T-cell (primary cell): ENCODE results near the gene CA14. TPM values are rescaled to one million over a fixed set of nuclear protein-coding genes. Genes with fewer than 3 reads are reported as not detected.
A peak's percentile ranks its signal among the peaks of the same experiment; 100 is the strongest.

Source experiments
- ATAC-seq, 4 experiments: fragments of 200-7000 bp in 3 of 4; fragments of 150-1000 bp in 1 of 4; cut with Tn5 transposase; replicated peaks in 1 of 4; 1 replicate in 3 of 4; 2 replicates in 1 of 4; pipeline ENCODE4 v1.10.0; 2021; ENCODE audit warnings: moderate library complexity in 3 of 4, mild to moderate bottlenecking in 2 of 4, moderate number of reproducible peaks in 1 of 4
- CTCF ChIA-PET, 2 donors: fragments of 300-600 bp; sonication (Branson Sonifier 250); formaldehyde crosslinking; loops; one replicate each; lab custom pipeline; 2022; ENCODE audit warnings: antibody characterized with exemption in 2 of 2; lab: Charles Lee
- POLR2A ChIA-PET, 2 donors: fragments of 300-600 bp; sonication (Branson Sonifier 250); formaldehyde crosslinking; loops; one replicate each; lab custom pipeline; 2022; ENCODE audit warnings: antibody characterized with exemption in 2 of 2; lab: Charles Lee
- DNase-seq, 35 experiments: peaks; one replicate each; pipeline versions ENCODE4 v3.0.0 to v3.0.0-alpha.2; 2013 to 2023
- H3K27ac ChIP-seq: one replicate; pipeline ENCODE4 v1.5.1; 2013; ENCODE audit warnings: low read length
- H3K27me3 ChIP-seq, 2 experiments: replicated peaks in 1 of 2; 1 replicate in 1 of 2; 2 replicates in 1 of 2; pipeline versions ENCODE4 v1.6.1 to v1.7.0; 2013; ENCODE audit warnings: low read length in 1 of 2, mixed read lengths in 1 of 2; ENCODE audit not compliant: control insufficient read depth in 2 of 2, insufficient read depth in 2 of 2; ENCODE audit errors: extremely low read depth in 1 of 2
- H3K36me3 ChIP-seq, 2 donors: 1 replicate in 1 of 2; 2 replicates in 1 of 2; pipeline versions ENCODE4 v1.6.1 to v1.7.0; 2013; ENCODE audit warnings: low read length in 1 of 2; ENCODE audit not compliant: control insufficient read depth in 2 of 2, insufficient read depth in 1 of 2; ENCODE audit errors: extremely low read depth in 1 of 2
- H3K4me1 ChIP-seq, 2 experiments: 1 replicate in 1 of 2; 2 replicates in 1 of 2; pipeline versions ENCODE4 v1.6.1 to v1.7.0; 2013; ENCODE audit warnings: low read length in 2 of 2, mixed read lengths in 1 of 2; ENCODE audit not compliant: insufficient read depth in 2 of 2, control insufficient read depth in 1 of 2; ENCODE audit errors: extremely low read depth in 1 of 2
- H3K4me3 ChIP-seq, 2 donors: 1 replicate in 1 of 2; 2 replicates in 1 of 2; pipeline versions ENCODE4 v1.5.1 to v1.7.0; 2013; ENCODE audit warnings: mild to moderate bottlenecking in 2 of 2, low read length in 1 of 2, moderate library complexity in 1 of 2; ENCODE audit not compliant: control insufficient read depth in 1 of 2; ENCODE audit errors: extremely low read depth in 1 of 2
- H3K9me3 ChIP-seq: 2 replicates; pipeline ENCODE4 v1.7.0; 2013
- H3K27ac Mint-ChIP-seq, 2 donors: one replicate each; pipeline ENCODE4 v1.8.0; 2020 to 2021; ENCODE audit warnings: mild to moderate bottlenecking in 2 of 2, mixed read lengths in 2 of 2
- H3K27me3 Mint-ChIP-seq, 2 donors: one replicate each; pipeline ENCODE4 v1.8.0; 2021 to 2022; ENCODE audit warnings: mixed read lengths in 2 of 2
- H3K36me3 Mint-ChIP-seq: one replicate; pipeline ENCODE4 v1.8.0; 2021; ENCODE audit warnings: mixed read lengths
- H3K4me1 Mint-ChIP-seq, 3 donors: one replicate each; pipeline ENCODE4 v1.8.0; 2020 to 2022; ENCODE audit warnings: mixed read lengths in 3 of 3, mild to moderate bottlenecking in 1 of 3
- H3K4me3 Mint-ChIP-seq, 3 donors: one replicate each; pipeline ENCODE4 v1.8.0; 2020 to 2022; ENCODE audit warnings: mild to moderate bottlenecking in 3 of 3, mixed read lengths in 3 of 3, moderate library complexity in 3 of 3
- H3K9me3 Mint-ChIP-seq, 3 donors: one replicate each; pipeline ENCODE4 v1.8.0; 2020 to 2022; ENCODE audit warnings: mixed read lengths in 3 of 3
- WGBS: methylation state at CpG from one replicate; pipeline ENCODE4 v1.1.5; 2013; ENCODE audit warnings: missing lambda C conversion rate; ENCODE audit not compliant: insufficient coverage; 5-methylcytosine and 5-hydroxymethylcytosine counted together
- total RNA-seq, 35 experiments: library from RNA in 6 of 35; stranded (reverse) in 6 of 35; fragments of 120-200 nt in 1 of 35; gene quantifications; one replicate each; pipeline versions ENCODE4 v1.2.1 to v1.2.4 and lab custom pipeline; 2013 to 2026

Gene CA14
- total RNA-seq, 5 donors from 2014 or later (not counting 1 experiment from before 2014, with no cell fraction given): not detected

DNA sequence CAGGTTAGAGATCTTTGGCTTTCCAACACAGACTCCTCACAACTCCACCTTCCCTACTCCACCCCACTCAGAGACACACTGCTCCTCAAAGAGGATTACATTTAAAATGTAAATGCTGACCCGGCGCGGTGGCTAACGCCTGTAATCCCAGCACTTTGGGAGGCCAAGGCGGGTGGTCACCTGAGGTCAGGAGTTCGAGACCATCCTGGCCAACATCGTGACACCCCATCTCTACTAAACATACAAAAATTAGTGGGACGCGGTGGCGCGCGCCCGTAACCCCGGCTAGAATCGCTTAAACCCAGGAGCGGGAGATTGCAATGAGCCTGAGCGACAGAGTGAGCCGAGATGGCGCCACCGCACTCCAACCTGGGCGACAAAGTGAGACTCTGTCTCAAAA, 19.8 kb upstream of the CA14 start:
- H3K36me3 ChIP-seq: peaks cover 0 to 1% of the 10 kb centered on the region in 2 donors
- WGBS: 100% methylated on average over 6 of the region's 21 CpGs
- ATAC-seq: no peak
- CTCF ChIA-PET: no interaction called here
- DNase-seq: peak in 1 of 35 experiments; percentile 23
- H3K27me3 ChIP-seq: no peaks in the 10 kb centered on the region
- Mint-ChIP-seq H3K4me3 (peak overlapping the region in 1 of 3 donors; percentile 35), H3K27me3 (no peaks in the 10 kb centered on the region), H3K9me3 (no peaks in the 10 kb centered on the region), H3K36me3 (no peaks in the 10 kb centered on the region), H3K4me1 (peaks cover 14 to 19% (median 18%) of the 10 kb centered on the region in 3 donors), H3K27ac (no peak overlapping the region)
- no peak overlapping the region for H3K27ac ChIP-seq
- peaks cover 2 to 13% of the 10 kb centered on the region in 2 experiments for H3K4me1 ChIP-seq
- no peaks in the 10 kb centered on the region for H3K9me3 ChIP-seq
- POLR2A ChIA-PET: no interaction called here
- no peak overlapping the region for H3K4me3 ChIP-seq

DNA sequence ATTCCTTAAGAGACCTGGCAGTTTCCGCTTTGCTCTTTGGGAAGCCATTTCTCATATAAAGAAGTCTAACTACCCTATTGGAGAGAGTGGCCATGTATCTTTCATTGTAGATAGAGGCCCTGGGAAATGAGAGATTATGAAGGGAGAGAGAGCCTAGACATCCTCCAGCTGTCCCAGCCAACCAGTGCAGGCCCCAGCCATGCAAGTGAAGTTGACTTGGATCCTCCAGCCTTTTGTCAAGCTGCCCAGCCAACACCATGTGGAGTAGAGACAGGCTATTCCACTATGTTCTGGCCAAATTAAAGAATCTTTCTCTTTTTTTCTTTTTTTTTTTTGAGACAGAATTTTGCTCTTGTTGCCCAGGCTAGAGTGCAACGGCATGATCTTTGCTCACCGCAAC, 14.6 kb upstream of the CA14 start:
- Histone ChIP-seq H3K9me3 (no peaks in the 10 kb centered on the region), H3K27me3 (peaks cover 0 to 10% of the 10 kb centered on the region in 2 experiments), H3K4me1 (no peaks in the 10 kb centered on the region), H3K4me3 (no peak overlapping the region), H3K27ac (no peak overlapping the region), H3K36me3 (no peaks in the 10 kb centered on the region)
- Mint-ChIP-seq H3K4me3 (no peak overlapping the region), H3K4me1 (no peaks in the 10 kb centered on the region), H3K36me3 (no peaks in the 10 kb centered on the region), H3K27me3 (peaks cover 0 to 4% of the 10 kb centered on the region in 2 donors), H3K9me3 (no peaks in the 10 kb centered on the region), H3K27ac (no peak overlapping the region)
- ChIA-PET CTCF (no interaction called here), POLR2A (no interaction called here)
- no peak for DNase-seq
- no CpG with 5 or more reads among the region's 3 CpGs for WGBS
- no peak for ATAC-seq

GRCh38 chr1:150249936-150250335, 7.6 kb upstream of the CA14 start:
- H3K36me3 ChIP-seq: no peaks in the 10 kb centered on the region
- H3K27ac ChIP-seq: no peak overlapping the region
- no peaks in the 10 kb centered on the region for H3K9me3 ChIP-seq
- Mint-ChIP-seq H3K4me3 (no peak overlapping the region), H3K27me3 (peaks cover 6 to 8% of the 10 kb centered on the region in 2 donors), H3K4me1 (no peaks in the 10 kb centered on the region), H3K9me3 (no peaks in the 10 kb centered on the region), H3K36me3 (no peaks in the 10 kb centered on the region), H3K27ac (no peak overlapping the region)
- H3K4me1 ChIP-seq: no peaks in the 10 kb centered on the region
- ChIA-PET POLR2A (no interaction called here), CTCF (no interaction called here)
- DNase-seq: no peak
- ATAC-seq: no peak
- H3K4me3 ChIP-seq: no peak overlapping the region
- 80% methylated on average over 1 of the region's 2 CpGs for WGBS
- peaks cover 0 to 28% of the 10 kb centered on the region in 2 experiments for H3K27me3 ChIP-seq

DNA sequence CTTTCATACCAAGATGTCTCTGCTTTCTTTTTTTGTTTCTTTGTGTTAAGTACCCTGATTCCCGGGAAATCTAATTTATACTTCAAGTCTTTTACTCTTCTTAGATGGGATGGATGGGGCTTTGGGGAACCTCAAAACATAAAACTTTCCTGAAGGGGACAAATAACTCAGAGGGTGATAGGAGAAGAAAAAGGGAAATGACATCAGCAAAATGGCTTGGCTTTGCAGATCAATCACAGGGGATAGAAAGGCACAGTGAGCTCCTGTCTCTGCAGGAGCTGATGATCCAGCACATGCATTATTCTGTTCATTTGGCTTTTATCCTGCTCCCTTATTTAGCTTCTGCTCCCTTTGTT, 1.4 kb upstream of the CA14 start:
- no peak for DNase-seq
- CTCF ChIA-PET: interaction anchor here (0.5 to 2.1 kb wide), 12 partner anchors 9 to 259 kb away, joined by 3 to 12 read pairs (median 3); partner anchors contain the start of genes APH1A (in 1 of the 2) and CIART (in 1 of the 2)
- Histone ChIP-seq H3K27ac (no peak overlapping the region), H3K4me3 (peak overlapping the region in 1 of 2 donors; percentile 25), H3K4me1 (peaks cover 2 to 17% of the 10 kb centered on the region in 2 experiments), H3K9me3 (no peaks in the 10 kb centered on the region), H3K27me3 (peaks cover 9 to 49% of the 10 kb centered on the region in 2 experiments), H3K36me3 (no peaks in the 10 kb centered on the region)
- WGBS: no CpG with 5 or more reads among the region's 1 CpG
- Mint-ChIP-seq H3K27me3 (peaks cover 31 to 43% of the 10 kb centered on the region in 2 donors), H3K4me3 (peak overlapping the region; percentile 58 to 63 (median 58)), H3K36me3 (no peaks in the 10 kb centered on the region), H3K4me1 (peaks cover 14 to 16% (median 15%) of the 10 kb centered on the region in 3 donors), H3K27ac (peak overlapping the region in 1 of 2 donors; percentile 37), H3K9me3 (no peaks in the 10 kb centered on the region)
- POLR2A ChIA-PET: interaction anchor here in 1 of 2 donors (0.6 kb wide), 1 partner anchor 1162 kb away, joined by 3 read pairs; no protein-coding TSS in a partner anchor
- peak in 1 of 4 experiments; percentile 5 for ATAC-seq

GRCh38 chr1:150256554-150257341, 826 bp upstream of the CA14 start:
- 14% methylated on average over 7 of the region's 14 CpGs for WGBS
- Mint-ChIP-seq H3K4me3 (peak overlapping the region in 1 of 3 donors; percentile 58), H3K4me1 (peaks cover 14 to 16% (median 15%) of the 10 kb centered on the region in 3 donors), H3K27ac (no peak overlapping the region), H3K27me3 (peaks cover 31 to 43% of the 10 kb centered on the region in 2 donors), H3K9me3 (no peaks in the 10 kb centered on the region), H3K36me3 (no peaks in the 10 kb centered on the region)
- peaks cover 2 to 17% of the 10 kb centered on the region in 2 experiments for H3K4me1 ChIP-seq
- no peaks in the 10 kb centered on the region for H3K36me3 ChIP-seq
- CTCF ChIA-PET: interaction anchor here (0.5 to 2.1 kb wide), 12 partner anchors 10 to 260 kb away, joined by 3 to 12 read pairs (median 3); partner anchors contain the start of genes APH1A (in 1 of the 2) and CIART (in 1 of the 2)
- H3K27ac ChIP-seq: no peak overlapping the region
- POLR2A ChIA-PET: interaction anchor here in 1 of 2 donors (0.5 to 0.6 kb wide), 2 partner anchors 659 to 1161 kb away, joined by 3 to 5 read pairs; no protein-coding TSS in a partner anchor
- no peak for ATAC-seq
- H3K9me3 ChIP-seq: no peaks in the 10 kb centered on the region
- H3K27me3 ChIP-seq: peaks cover 9 to 49% of the 10 kb centered on the region in 2 experiments
- DNase-seq: no peak
- H3K4me3 ChIP-seq: no peak overlapping the region

DNA sequence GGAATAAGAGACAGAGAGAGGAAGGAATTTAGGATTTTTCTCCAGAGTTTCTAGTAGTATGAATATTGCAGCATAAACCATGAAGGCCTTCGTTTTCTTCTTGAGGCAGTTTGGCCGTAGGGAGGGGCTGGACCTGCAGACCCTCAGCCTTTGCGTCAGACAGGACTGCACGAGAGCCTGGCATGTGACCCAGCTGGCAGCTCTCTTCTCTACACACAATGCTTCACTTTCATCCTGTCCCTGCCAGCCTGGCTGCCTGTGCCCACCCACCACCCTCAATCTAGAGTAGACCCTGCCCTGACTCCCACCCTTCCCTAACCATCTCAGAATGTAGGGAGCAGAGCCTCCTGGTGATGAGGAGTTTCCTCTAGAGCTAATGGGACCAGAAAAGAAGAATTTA, 1.6 kb downstream of the CA14 start:
- Mint-ChIP-seq H3K9me3 (no peaks in the 10 kb centered on the region), H3K4me1 (peaks cover 14 to 16% (median 15%) of the 10 kb centered on the region in 3 donors), H3K27ac (no peak overlapping the region), H3K27me3 (peaks cover 25 to 39% of the 10 kb centered on the region in 2 donors), H3K4me3 (no peak overlapping the region), H3K36me3 (no peaks in the 10 kb centered on the region)
- no peaks in the 10 kb centered on the region for H3K9me3 ChIP-seq
- no peak overlapping the region for H3K4me3 ChIP-seq
- H3K27me3 ChIP-seq: peaks cover 9 to 33% of the 10 kb centered on the region in 2 experiments
- CTCF ChIA-PET: interaction anchor here in 1 of 2 donors (0.7 kb wide), 1 partner anchor 166 kb away, joined by 4 read pairs; no protein-coding TSS in a partner anchor
- no peaks in the 10 kb centered on the region for H3K36me3 ChIP-seq
- ATAC-seq: no peak
- DNase-seq: no peak
- POLR2A ChIA-PET: interaction anchor here (0.6 to 0.9 kb wide), 2 partner anchors 40 to 178 kb away, joined by 3 read pairs; no protein-coding TSS in a partner anchor
- WGBS: 71% methylated on average over 1 of the region's 4 CpGs
- H3K4me1 ChIP-seq: peaks cover 2 to 17% of the 10 kb centered on the region in 2 experiments
- no peak overlapping the region for H3K27ac ChIP-seq
